ENCODE measurements around the gene FCHO1.
A peak's percentile ranks its signal among the peaks of the same experiment; 100 is the strongest.

GRCh38 chr19:17766543-17767131 is 15.4 kb downstream of the FCHO1 start:
- TF ChIP-seq POLR2A (IDR thresholded peaks at IDR 0.05) = no peak
- TF ChIP-seq CTCF (IDR thresholded peaks at IDR 0.05) = peak; percentile 77 to 90 (median 79)
